ENCODE results near the gene SIX2. TPM values are rescaled to one million over a fixed set of nuclear protein-coding genes. Genes with fewer than 3 reads are reported as not detected.

The SIX2 gene
- total and polyA plus RNA-seq, 2 of the 13 experiments (the other 11 are each of a cell fraction or from before 2014, with no cell fraction given), result not detected

- DNase-seq (ENCODE audit: low spot score), result no peak
- no peak overlapping the region for H2AFZ ChIP-seq (ENCODE audit: low read length)
- no peaks in the 10 kb centered on the region for H3K79me2 ChIP-seq (ENCODE audit: insufficient read depth, low read length)
- no TSS peak for BruUV-seq (replicated peaks)
- ATAC-seq, result no peak
- intact Hi-C loops (cut with micrococcal nuclease; ENCODE audit: unreplicated experiment), result no loop called here
- POLR2A ChIA-PET, result no interaction called here
- no peaks in the 10 kb centered on the region for H3K36me3 ChIP-seq (replicated peaks in 1 of 2; ENCODE audit: control insufficient read depth in 1 of 2, insufficient read depth in 2 of 2, low read length in 2 of 2)
- FAIRE-seq, result no peak
- CTCF ChIA-PET (ENCODE audit: low intra/inter-chr PET ratio, low total read pairs), result no interaction called here
- 57% methylated on average over 1 of the region's 1 CpG for WGBS (ENCODE audit: low lambda C conversion rate)
- H3K4me2 ChIP-seq (ENCODE audit: low read depth, low read length), result no peak overlapping the region
- no peaks in the 10 kb centered on the region for H4K20me1 ChIP-seq (ENCODE audit: insufficient read depth, low read length)
- in situ Hi-C loops (cut with HindIII; ENCODE audit: extremely low pct_ligation_motif_present, low pct_unique_long_range_greater_than_20kb), result no loop called here
- H3K9me3 ChIP-seq (ENCODE audit: low read length), result no peaks in the 10 kb centered on the region
- no peak overlapping the region for H3K27ac ChIP-seq (ENCODE audit: extremely low read length, insufficient read depth, low read length)
- H3K4me1 ChIP-seq (ENCODE audit: insufficient read depth, low read length), result peaks cover 11% of the 10 kb centered on the region; the same call in 1 of the 2 replicates
- no peak overlapping the region for H3K9ac ChIP-seq (ENCODE audit: insufficient read depth, low read depth, low read length)
- H3K4me3 ChIP-seq (replicated peaks in 1 of 3; ENCODE audit: insufficient read depth in 1 of 3, low read depth in 2 of 3, low read length in 3 of 3), result no peak overlapping the region
- peaks cover 0 to 26% of the 10 kb centered on the region in 2 experiments; a peak in 4 of 5 replicates for H3K27me3 ChIP-seq (ENCODE audit: control insufficient read depth in 1 of 2, insufficient read depth in 2 of 2, low read length in 2 of 2)
- no peak for TF ChIP-seq AGO2 (optimal IDR thresholded peaks at IDR 0.05; ENCODE audit: low read depth, low read length)
- no peak for TF ChIP-seq KLF6 (CRISPR knock-in tag; IDR thresholded peaks at IDR 0.05)
- TF ChIP-seq NR2F1 (CRISPR knock-in tag; IDR thresholded peaks at IDR 0.05), result no peak
- TF ChIP-seq HNF1B (CRISPR knock-in tag; IDR thresholded peaks at IDR 0.05), result no peak
- TF ChIP-seq SP2 (CRISPR knock-in tag; IDR thresholded peaks at IDR 0.05), result no peak
- TF ChIP-seq DZIP1 (CRISPR knock-in tag; IDR thresholded peaks at IDR 0.05), result no peak
- TF ChIP-seq GTF2F1 (IDR thresholded peaks at IDR 0.05; ENCODE audit: low read length), result no peak
- TF ChIP-seq ATF3 (CRISPR knock-in tag; IDR thresholded peaks at IDR 0.05), result no peak
- TF ChIP-seq PAXIP1 (CRISPR knock-in tag; conservative IDR thresholded peaks at IDR 0.05), result no peak
- no peak for TF ChIP-seq ZKSCAN5 (CRISPR knock-in tag; IDR thresholded peaks at IDR 0.05)
- no peak for TF ChIP-seq SALL1 (CRISPR knock-in tag; IDR thresholded peaks at IDR 0.05)
- TF ChIP-seq KLF13 (CRISPR knock-in tag; IDR thresholded peaks at IDR 0.05), result no peak
- TF ChIP-seq RNF2 (conservative IDR thresholded peaks at IDR 0.05; ENCODE audit: low read depth), result no peak
- no peak for TF ChIP-seq ZBTB33 (CRISPR knock-in tag; IDR thresholded peaks at IDR 0.05)
These were observed 37.5 kb upstream of the SIX2 start for GRCh38 chr2:45046786-45047185.

Measured in HepG2 (cell line).